Erythroblast (primary cell): ENCODE data around the gene THSD7A.

ENCODE experiments used
- GATA1 ChIP-seq: IDR thresholded peaks from 2 replicates; pipeline ENCODE4 v1.6.1; 2011; ENCODE audit warnings: low read depth, mild to moderate bottlenecking, control low read depth, low read length, moderate library complexity
- POLR2A ChIP-seq: IDR thresholded peaks from 2 replicates; pipeline ENCODE4 v1.6.1; 2011; ENCODE audit warnings: mild to moderate bottlenecking, low read length

- TF ChIP-seq POLR2A (no peak), GATA1 (no peak)
Observed at GRCh38 chr7:11373546-11374142, 458.4 kb downstream of the THSD7A start.
